Breast epithelium (tissue), 4 donors: ENCODE data around the gene ZC3H7A. TPM values are rescaled to one million over a fixed set of nuclear protein-coding genes. Genes with fewer than 3 reads are reported as not detected.
"Not testable (repeated sequence)": the region's sequence is repeated elsewhere in the genome, so short reads cannot be mapped to it uniquely, and the experiment has no call there.

Experiments used
- DNase-seq, 2 donors: peaks; one replicate each; pipeline ENCODE4 v3.0.0-alpha.2; 2019; ENCODE audit warnings: low spot score in 2 of 2
- H3K27ac ChIP-seq, 2 donors: fragments of 200-600 bp; sonication (generic) in 1 of 2; one replicate each; pipeline ENCODE4 v1.5.1; 2016 to 2019; ENCODE audit warnings: mild to moderate bottlenecking in 1 of 2
- H3K27me3 ChIP-seq, 2 donors: fragments of 200-600 bp; sonication (generic) in 1 of 2; one replicate each; pipeline versions ENCODE4 v1.5.1 to v1.6.0; 2017 to 2019; ENCODE audit warnings: control low read depth in 1 of 2, mild to moderate bottlenecking in 1 of 2
- H3K36me3 ChIP-seq: fragments of 200-600 bp; one replicate; pipeline ENCODE4 v1.5.1; 2019
- H3K4me1 ChIP-seq, 2 donors: fragments of 200-600 bp; sonication (generic); one replicate each; pipeline ENCODE4 v1.5.1; 2016 to 2019; ENCODE audit warnings: control low read depth in 1 of 2
- H3K4me3 ChIP-seq, 3 donors: fragments of 200-600 bp; sonication (generic); 1 replicate in 2 of 3; 2 replicates in 1 of 3; pipeline ENCODE4 v1.5.1; 2016 to 2019; ENCODE audit warnings: mild to moderate bottlenecking in 3 of 3, moderate library complexity in 2 of 3
- H3K9me3 ChIP-seq, 2 donors: fragments of 200-600 bp; sonication (generic) in 1 of 2; one replicate each; pipeline ENCODE4 v1.5.1; 2016 to 2019; ENCODE audit warnings: control low read depth in 1 of 2
- POLR2A ChIP-seq: fragments of 450-650 bp; IDR thresholded peaks from one replicate; pipeline ENCODE4 v1.6.1; 2016; ENCODE audit warnings: antibody characterized with exemption, mild to moderate bottlenecking, moderate library complexity
- POLR2AphosphoS5 ChIP-seq, 3 donors: sonication (generic); formaldehyde crosslinking; IDR thresholded peaks; one replicate each; pipeline ENCODE4 v1.6.1; 2017; ENCODE audit warnings: antibody characterized with exemption in 3 of 3
- intact Hi-C: fragments of 100-400 bp; cut with DNase I; formaldehyde crosslinking; loops from one replicate; pipeline ENCODE4 v1.15.1; 2023; ENCODE audit warnings: low total_unique reads
- total RNA-seq, 3 donors: library from RNA; depleted of rRNA; stranded (reverse); fragments of >200 nt; gene quantifications; one replicate each; pipeline ENCODE4 v1.1.0, GENCODE V29; 2016
- TF ChIP-seq, protein P1 (sequence below), 3 donors: fragments of 450-650 bp; IDR thresholded peaks; one replicate each; pipeline ENCODE4 v1.5.1; 2016 to 2017; ENCODE audit warnings: antibody characterized with exemption in 3 of 3, mild to moderate bottlenecking in 3 of 3, moderate library complexity in 3 of 3

Gene ZC3H7A
- total RNA-seq, 3 donors from 2014 or later, result 58.4 to 70.7 (median 67.5) TPM

DNA sequence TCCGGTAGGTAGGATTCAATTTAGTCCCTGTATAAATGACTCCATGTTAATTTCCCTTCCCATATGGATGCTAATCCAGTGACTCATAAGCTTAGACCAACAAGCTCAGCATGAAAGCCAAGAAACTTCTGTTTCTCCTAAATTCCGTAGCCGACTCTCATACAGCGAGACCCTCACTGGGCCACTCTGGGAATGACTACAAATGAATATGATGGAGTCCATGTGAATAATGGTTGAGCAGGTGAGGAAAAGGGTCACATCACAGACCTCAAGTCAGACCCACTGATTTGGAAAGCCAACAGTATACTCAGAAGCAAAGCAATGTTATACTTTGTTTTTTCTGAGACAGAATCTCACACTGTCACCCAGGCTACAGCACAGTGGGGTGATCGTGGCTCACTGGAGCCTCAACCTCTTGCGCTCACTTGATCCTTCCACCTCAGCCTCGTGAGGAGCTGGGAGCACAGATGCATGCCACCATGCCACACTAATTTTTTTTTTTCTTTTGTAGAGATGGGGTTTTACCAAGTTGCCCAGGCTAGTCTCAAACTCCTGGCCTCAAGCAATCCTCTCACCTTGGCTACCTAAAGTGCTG lies 39.7 kb upstream of the ZC3H7A start:
- no peaks in the 10 kb centered on the region for H3K4me1 ChIP-seq
- H3K4me3 ChIP-seq, result no peak overlapping the region
- no peaks in the 10 kb centered on the region for H3K36me3 ChIP-seq
- intact Hi-C loops, result no loop called here
- DNase-seq, result no peak
- peak overlapping the region in 1 of 2 donors; percentile 32 for H3K27ac ChIP-seq
- TF ChIP-seq POLR2A, result no peak
- no peak for TF ChIP-seq POLR2AphosphoS5 (IDR thresholded peaks at IDR 0.05)
- TF ChIP-seq, protein P1, sequence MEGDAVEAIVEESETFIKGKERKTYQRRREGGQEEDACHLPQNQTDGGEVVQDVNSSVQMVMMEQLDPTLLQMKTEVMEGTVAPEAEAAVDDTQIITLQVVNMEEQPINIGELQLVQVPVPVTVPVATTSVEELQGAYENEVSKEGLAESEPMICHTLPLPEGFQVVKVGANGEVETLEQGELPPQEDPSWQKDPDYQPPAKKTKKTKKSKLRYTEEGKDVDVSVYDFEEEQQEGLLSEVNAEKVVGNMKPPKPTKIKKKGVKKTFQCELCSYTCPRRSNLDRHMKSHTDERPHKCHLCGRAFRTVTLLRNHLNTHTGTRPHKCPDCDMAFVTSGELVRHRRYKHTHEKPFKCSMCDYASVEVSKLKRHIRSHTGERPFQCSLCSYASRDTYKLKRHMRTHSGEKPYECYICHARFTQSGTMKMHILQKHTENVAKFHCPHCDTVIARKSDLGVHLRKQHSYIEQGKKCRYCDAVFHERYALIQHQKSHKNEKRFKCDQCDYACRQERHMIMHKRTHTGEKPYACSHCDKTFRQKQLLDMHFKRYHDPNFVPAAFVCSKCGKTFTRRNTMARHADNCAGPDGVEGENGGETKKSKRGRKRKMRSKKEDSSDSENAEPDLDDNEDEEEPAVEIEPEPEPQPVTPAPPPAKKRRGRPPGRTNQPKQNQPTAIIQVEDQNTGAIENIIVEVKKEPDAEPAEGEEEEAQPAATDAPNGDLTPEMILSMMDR (IDR thresholded peaks at IDR 0.05), result no peak
- no peaks in the 10 kb centered on the region for H3K27me3 ChIP-seq
- H3K9me3 ChIP-seq, result no peaks in the 10 kb centered on the region

DNA sequence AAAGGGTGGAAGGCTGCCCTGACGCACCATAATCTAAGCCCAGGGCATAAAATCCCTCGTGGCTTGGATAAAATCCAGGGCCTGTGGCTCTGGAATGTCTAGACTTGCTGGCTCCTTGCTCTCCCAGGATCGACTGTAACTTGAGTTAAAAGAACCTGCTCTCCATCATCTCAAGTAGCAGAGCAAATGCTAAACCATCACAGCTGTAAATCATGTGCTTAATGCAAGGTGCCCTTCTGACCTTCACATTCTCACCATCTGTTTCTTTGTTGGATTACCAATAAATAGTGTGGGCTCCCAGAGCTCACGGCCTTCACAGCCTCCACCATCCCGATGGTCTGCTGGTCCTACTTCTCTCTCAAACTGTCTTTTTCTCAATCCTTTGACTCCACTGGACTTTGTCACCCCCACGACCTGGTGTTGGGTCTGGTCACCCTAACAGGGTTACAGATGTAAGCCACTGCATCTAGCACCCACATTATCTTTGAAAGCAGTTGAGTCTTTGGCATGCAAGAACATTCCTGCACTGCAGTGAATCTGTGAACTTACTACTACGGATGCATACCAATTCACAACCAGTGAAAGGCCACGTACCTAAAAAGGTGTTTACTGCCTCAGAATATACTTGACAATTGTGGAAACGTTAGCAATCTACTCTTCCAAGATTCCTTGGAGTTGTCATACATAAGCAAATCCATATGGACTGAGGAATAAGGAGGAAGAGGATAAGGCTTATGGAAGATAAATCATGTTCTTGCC lies 39.0 kb upstream of the ZC3H7A start:
- H3K9me3 ChIP-seq, result no peaks in the 10 kb centered on the region
- no peaks in the 10 kb centered on the region for H3K36me3 ChIP-seq
- no peaks in the 10 kb centered on the region for H3K27me3 ChIP-seq
- TF ChIP-seq POLR2AphosphoS5 (IDR thresholded peaks at IDR 0.05), result no peak
- no peak for TF ChIP-seq POLR2A
- TF ChIP-seq, protein P1 (IDR thresholded peaks at IDR 0.05), result no peak
- intact Hi-C loops, result no loop called here
- H3K4me1 ChIP-seq, result no peaks in the 10 kb centered on the region
- H3K27ac ChIP-seq, result no peak overlapping the region
- no peak for DNase-seq
- H3K4me3 ChIP-seq, result no peak overlapping the region

DNA sequence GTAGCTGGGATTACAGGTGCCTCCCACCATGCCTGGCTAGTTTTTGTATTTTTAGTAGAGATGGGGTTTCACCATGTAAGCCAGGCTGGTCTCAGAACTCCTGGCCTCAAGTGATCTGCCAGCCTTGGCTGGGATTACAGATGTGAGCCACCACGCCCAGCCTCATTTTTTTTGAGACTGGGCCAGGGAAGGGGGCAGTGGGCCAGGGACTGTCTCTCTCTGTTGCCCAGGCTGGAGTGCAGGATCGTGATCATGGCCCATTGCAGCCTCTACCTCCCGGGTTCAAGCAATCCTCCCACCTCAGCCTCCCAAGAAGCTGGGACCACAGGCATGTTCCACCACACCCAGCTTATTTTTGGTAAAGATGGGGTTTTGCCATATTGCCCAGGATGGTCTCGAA lies 38.3 kb upstream of the ZC3H7A start:
- no peaks in the 10 kb centered on the region for H3K9me3 ChIP-seq
- H3K4me1 ChIP-seq, result no peaks in the 10 kb centered on the region
- intact Hi-C loops, result no loop called here
- H3K27me3 ChIP-seq, result no peaks in the 10 kb centered on the region
- H3K36me3 ChIP-seq, result no peaks in the 10 kb centered on the region
- H3K4me3 ChIP-seq, result no peak overlapping the region
- no peak overlapping the region for H3K27ac ChIP-seq
- no peak for DNase-seq
- TF ChIP-seq POLR2AphosphoS5 (IDR thresholded peaks at IDR 0.05) (no peak), POLR2A (no peak)
- TF ChIP-seq, protein P1 (IDR thresholded peaks at IDR 0.05), result no peak

DNA sequence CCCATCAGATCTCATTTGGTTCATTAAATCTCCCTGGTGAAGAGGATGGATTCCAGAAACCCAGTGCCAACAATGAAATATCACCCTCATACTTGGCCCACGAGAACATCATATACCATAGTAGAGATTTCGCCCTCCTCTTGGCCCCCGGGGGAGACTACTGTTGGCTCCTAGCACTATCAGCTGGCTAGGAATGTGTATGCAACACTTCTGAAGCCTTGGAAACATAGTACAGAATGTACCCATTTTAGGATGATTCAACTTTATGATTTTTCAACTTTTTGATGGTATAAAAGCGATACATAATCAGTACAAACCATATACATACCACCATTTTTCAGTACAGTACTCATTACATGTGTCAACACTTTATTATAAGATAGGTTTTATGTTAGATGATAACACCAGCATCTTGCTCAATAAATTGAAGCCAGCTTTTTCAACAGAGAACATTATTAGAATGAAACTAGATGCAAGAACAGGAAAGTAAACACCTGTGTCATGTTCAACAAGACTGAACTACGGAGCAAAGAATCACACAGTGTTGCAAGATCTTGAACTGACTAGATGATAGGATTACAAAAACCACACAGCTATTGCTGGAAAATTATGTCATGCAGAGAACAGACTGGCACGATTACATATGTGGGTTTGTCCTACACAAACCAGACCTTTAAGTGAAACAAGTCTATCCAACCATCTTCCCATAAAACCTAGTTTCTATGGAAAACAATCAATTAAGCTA lies 37.1 kb upstream of the ZC3H7A start:
- DNase-seq, result no peak
- no peaks in the 10 kb centered on the region for H3K4me1 ChIP-seq
- H3K9me3 ChIP-seq, result no peaks in the 10 kb centered on the region
- H3K4me3 ChIP-seq, result no peak overlapping the region
- intact Hi-C loops, result no loop called here
- TF ChIP-seq POLR2A (no peak), POLR2AphosphoS5 (IDR thresholded peaks at IDR 0.05) (no peak)
- TF ChIP-seq, protein P1 (IDR thresholded peaks at IDR 0.05), result no peak
- H3K27me3 ChIP-seq, result no peaks in the 10 kb centered on the region
- no peaks in the 10 kb centered on the region for H3K36me3 ChIP-seq
- H3K27ac ChIP-seq, result no peak overlapping the region

DNA sequence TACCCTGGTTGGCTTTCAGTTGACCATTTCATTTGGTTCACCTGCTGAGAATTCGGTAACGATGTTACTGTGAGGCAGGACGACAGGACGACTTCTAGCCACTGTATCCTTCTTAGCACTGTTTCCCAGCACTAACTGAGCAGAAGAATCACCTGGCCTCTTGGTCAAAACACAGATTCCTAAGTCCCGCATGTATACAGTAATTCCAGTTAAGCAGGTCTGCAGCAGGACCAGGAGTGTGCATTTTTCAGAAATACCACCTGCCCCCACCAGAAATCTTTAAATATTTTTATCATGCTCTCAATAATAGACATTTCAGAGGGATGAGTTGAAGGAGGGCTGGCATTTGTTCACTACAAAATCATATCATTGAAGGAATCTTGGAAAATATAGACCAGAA lies 31.6 kb upstream of the ZC3H7A start:
- no peak for DNase-seq
- intact Hi-C loops, result no loop called here
- no peak overlapping the region for H3K4me3 ChIP-seq
- no peaks in the 10 kb centered on the region for H3K4me1 ChIP-seq
- no peaks in the 10 kb centered on the region for H3K27me3 ChIP-seq
- TF ChIP-seq, protein P1 (IDR thresholded peaks at IDR 0.05), result no peak
- TF ChIP-seq POLR2A, result no peak
- no peak for TF ChIP-seq POLR2AphosphoS5 (IDR thresholded peaks at IDR 0.05)
- H3K36me3 ChIP-seq, result no peaks in the 10 kb centered on the region
- H3K9me3 ChIP-seq, result no peaks in the 10 kb centered on the region
- no peak overlapping the region for H3K27ac ChIP-seq

DNA sequence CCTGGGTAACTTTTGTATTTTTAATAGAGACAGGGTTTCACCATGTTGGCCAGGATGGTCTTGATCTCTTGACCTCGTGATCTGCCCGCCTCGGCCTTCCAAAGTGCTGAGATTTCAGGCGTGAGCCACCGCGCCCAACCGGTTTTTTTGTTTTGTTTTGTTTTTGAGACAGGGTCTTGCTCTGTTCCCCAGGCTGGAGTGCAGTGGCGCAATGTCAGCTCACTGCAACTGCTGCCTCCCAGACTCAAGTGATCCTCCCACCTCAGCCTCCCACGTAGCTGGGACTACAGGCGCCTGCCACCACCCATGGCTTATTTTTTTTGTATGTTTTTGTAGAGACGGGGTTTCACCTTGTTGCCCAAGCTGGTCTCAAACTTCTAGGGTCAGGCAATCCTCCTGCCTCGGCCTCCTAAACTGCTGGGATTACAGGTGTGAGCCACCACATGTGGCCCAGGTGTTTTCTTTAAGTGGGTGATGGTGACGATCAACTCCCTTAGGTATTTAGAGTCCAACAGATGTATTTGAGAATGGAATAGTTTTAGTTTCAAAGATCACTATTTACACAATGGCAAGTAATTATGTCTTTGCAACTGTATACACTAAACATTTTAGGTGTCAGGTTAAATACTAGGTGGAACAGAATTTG lies 28.6 kb upstream of the ZC3H7A start:
- intact Hi-C loops, result not testable (repeated sequence)

More for the DNA sequence above, 28.6 kb upstream of the ZC3H7A start:
- H3K4me1 ChIP-seq, H3K9me3 ChIP-seq, H3K27me3 ChIP-seq, H3K27ac ChIP-seq, DNase-seq, H3K36me3 ChIP-seq, H3K4me3 ChIP-seq: not testable (repeated sequence)
